Fibroblast of mammary gland (primary cell): Measurements from ENCODE around the gene PRUNE1.

Experiments used
- DNase-seq: peaks from one replicate; pipeline ENCODE4 v3.0.0-alpha.2; 2010; ENCODE audit warnings: low read depth
- H3K4me3 ChIP-seq: 2 replicates; pipeline ENCODE4 v1.5.1; 2011; ENCODE audit warnings: low read depth, mild to moderate bottlenecking, low read length, moderate library complexity; ENCODE audit not compliant: control insufficient read depth
- TF ChIP-seq, protein P1 (sequence below): conservative IDR thresholded peaks from 2 replicates; pipeline ENCODE4 v1.5.1; 2011; ENCODE audit warnings: low read depth, low read length, inconsistent platforms; ENCODE audit not compliant: control insufficient read depth, insufficient read depth

Gene PRUNE1

DNA sequence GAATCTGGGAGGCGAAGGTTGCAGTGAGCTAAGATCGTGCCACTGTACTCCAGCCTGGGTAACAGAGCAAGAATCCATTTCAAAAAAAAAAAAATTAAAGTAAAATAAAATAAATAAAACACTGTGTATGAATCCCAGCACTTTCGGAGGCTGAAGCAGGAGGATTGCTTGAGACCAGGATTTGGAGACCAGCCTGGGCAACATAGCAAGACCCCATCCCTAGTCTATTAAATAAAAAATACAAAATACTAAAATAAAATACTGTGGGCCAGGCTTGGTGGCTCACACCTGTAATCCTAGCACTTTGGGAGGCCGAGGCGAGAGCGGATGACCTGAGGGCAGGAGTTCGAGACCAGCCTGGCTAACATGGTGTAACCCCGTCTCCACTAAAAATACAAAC, 23.9 kb downstream of the PRUNE1 start:
- DNase-seq = no peak
- TF ChIP-seq, protein P1, sequence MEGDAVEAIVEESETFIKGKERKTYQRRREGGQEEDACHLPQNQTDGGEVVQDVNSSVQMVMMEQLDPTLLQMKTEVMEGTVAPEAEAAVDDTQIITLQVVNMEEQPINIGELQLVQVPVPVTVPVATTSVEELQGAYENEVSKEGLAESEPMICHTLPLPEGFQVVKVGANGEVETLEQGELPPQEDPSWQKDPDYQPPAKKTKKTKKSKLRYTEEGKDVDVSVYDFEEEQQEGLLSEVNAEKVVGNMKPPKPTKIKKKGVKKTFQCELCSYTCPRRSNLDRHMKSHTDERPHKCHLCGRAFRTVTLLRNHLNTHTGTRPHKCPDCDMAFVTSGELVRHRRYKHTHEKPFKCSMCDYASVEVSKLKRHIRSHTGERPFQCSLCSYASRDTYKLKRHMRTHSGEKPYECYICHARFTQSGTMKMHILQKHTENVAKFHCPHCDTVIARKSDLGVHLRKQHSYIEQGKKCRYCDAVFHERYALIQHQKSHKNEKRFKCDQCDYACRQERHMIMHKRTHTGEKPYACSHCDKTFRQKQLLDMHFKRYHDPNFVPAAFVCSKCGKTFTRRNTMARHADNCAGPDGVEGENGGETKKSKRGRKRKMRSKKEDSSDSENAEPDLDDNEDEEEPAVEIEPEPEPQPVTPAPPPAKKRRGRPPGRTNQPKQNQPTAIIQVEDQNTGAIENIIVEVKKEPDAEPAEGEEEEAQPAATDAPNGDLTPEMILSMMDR = no peak
- H3K4me3 ChIP-seq = no peak overlapping the region

DNA sequence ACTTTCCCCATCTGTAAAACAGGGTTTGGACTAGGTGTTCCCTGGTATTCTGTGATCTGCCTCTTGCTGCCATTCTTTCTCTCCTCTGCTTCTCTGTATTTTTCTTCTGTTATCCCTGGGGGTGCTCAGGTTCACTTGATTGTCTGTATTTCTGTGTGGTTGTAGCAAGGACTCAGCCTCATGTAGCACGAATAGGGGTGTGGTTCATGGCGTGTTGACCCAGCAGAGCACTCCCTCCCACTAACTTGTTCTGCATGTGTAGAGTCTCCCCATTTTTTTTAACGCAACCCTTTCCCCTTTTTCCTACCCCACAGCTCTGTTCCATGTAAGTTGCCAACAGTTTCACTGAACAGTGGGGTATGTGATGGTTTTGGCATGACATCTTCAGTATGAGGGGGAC, 26.9 kb downstream of the PRUNE1 start:
- no peak for DNase-seq
- TF ChIP-seq, protein P1 = no peak
- no peak overlapping the region for H3K4me3 ChIP-seq

- H3K4me3 ChIP-seq = no peak within 1 kb of the TSS
- TF ChIP-seq, protein P1 = no peak
- no peak for DNase-seq
Measured at GRCh38 chr1:151036356-151036755, 28.1 kb downstream of the PRUNE1 start, which contains the start of gene BNIPL. TSS of gene BNIPL (plus strand) at chr1:151036586. CDS start at chr1:151036726, 140 bp downstream.

GRCh38 chr1:151037032-151037431, 28.8 kb downstream of the PRUNE1 start:
- TF ChIP-seq, protein P1 = no peak
- DNase-seq = no peak
- H3K4me3 ChIP-seq = no peak overlapping the region

DNA sequence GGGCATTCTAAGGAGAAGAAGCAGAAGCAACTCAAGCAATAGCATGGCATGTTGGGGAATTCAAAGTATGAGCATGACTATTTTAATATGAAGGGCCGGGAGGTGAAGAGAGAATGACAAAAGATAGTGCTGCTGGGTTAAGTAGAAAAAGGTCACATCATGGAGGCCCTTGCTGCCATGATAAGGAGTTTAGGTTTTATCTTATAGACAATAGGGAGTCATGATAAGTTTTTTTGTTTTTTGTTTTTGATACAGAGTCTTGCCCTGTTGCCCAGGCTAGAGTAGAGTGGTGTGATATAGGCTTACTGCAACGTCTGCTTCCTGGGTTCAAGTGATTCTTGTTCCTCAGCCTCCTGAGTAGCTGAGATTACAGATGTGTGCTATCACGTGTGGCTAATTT, 31.3 kb downstream of the PRUNE1 start:
- TF ChIP-seq, protein P1 = no peak
- DNase-seq = no peak
- H3K4me3 ChIP-seq = no peak overlapping the region

GRCh38 chr1:151043163-151043562, 34.9 kb downstream of the PRUNE1 start:
- no peak overlapping the region for H3K4me3 ChIP-seq
- TF ChIP-seq, protein P1 = no peak
- no peak for DNase-seq

- peak; percentile 52 for DNase-seq
- peak within 1 kb of the TSS; percentile 73 for H3K4me3 ChIP-seq
- TF ChIP-seq, protein P1 = no peak
Measured at GRCh38 chr1:151047591-151047924, 39.3 kb downstream of the PRUNE1 start, which contains the start of gene C1orf56. TSS of gene C1orf56 (plus strand) at chr1:151047751. CDS start at chr1:151047848, 97 bp downstream.
